DOHH2 (cell line): ENCODE data around the gene CATSPERE.

ENCODE experiments used
- H3F3A ChIP-seq: fragments of 200-600 bp; sonication (generic), shearing (Covaris generic); 2 replicates; pipeline ENCODE4 v1.6.0; 2016; ENCODE audit warnings: antibody characterized with exemption, mild to moderate bottlenecking; ENCODE audit not compliant: control insufficient read depth, insufficient read depth
- H3K27ac ChIP-seq: fragments of 200-600 bp; sonication (generic); 2 replicates; pipeline ENCODE4 v1.5.1; 2014; ENCODE audit warnings: low read depth, mild to moderate bottlenecking, low read length, moderate library complexity
- H3K27me3 ChIP-seq: fragments of 200-600 bp; sonication (generic); 2 replicates; pipeline ENCODE4 v1.6.1; 2014; ENCODE audit warnings: mild to moderate bottlenecking, low read length, mixed read lengths; ENCODE audit not compliant: control insufficient read depth
- H3K36me3 ChIP-seq: fragments of 200-600 bp; sonication (generic); 2 replicates; pipeline ENCODE4 v1.6.1; 2014; ENCODE audit warnings: mild to moderate bottlenecking, low read length, moderate library complexity, mixed read lengths; ENCODE audit not compliant: control insufficient read depth
- H3K4me1 ChIP-seq: fragments of 200-600 bp; sonication (generic); 2 replicates; pipeline ENCODE4 v1.6.1; 2014; ENCODE audit warnings: mild to moderate bottlenecking, low read length, mixed read lengths; ENCODE audit not compliant: control insufficient read depth
- H3K4me2 ChIP-seq: fragments of 200-600 bp; sonication (generic); 2 replicates; pipeline ENCODE4 v1.6.0; 2014; ENCODE audit warnings: mild to moderate bottlenecking, low read length, moderate library complexity
- H3K4me3 ChIP-seq: fragments of 200-600 bp; sonication (generic); 2 replicates; pipeline ENCODE4 v1.5.1; 2014; ENCODE audit warnings: mild to moderate bottlenecking, low read length, mixed read lengths
- H3K79me2 ChIP-seq: fragments of 200-600 bp; sonication (generic); 2 replicates; pipeline ENCODE4 v1.6.1; 2014; ENCODE audit warnings: mild to moderate bottlenecking, low read length, mixed read lengths; ENCODE audit not compliant: control insufficient read depth
- H3K9me2 ChIP-seq: fragments of 200-600 bp; sonication (generic); replicated peaks from 2 replicates; pipeline ENCODE4 v1.6.1; 2014; ENCODE audit warnings: mild to moderate bottlenecking, low read length, mixed read lengths; ENCODE audit not compliant: control insufficient read depth
- H3K9me3 ChIP-seq: fragments of 200-600 bp; sonication (generic); 2 replicates; pipeline ENCODE4 v1.6.1; 2014; ENCODE audit warnings: antibody characterized with exemption, low read length, mixed read lengths; ENCODE audit not compliant: control insufficient read depth, insufficient read depth
- H4K20me1 ChIP-seq: fragments of 200-600 bp; sonication (generic); 2 replicates; pipeline ENCODE4 v1.6.0; 2014; ENCODE audit warnings: low read depth, mild to moderate bottlenecking, antibody characterized with exemption, low read length, moderate library complexity; ENCODE audit not compliant: control insufficient read depth, insufficient read depth
- CTCF ChIP-seq: fragments of 200-600 bp; sonication (generic); IDR thresholded peaks from one replicate; pipeline ENCODE4 v1.5.1; 2014; ENCODE audit warnings: antibody characterized with exemption, mild to moderate bottlenecking, low read depth, low read length; ENCODE audit not compliant: poor library complexity, severe bottlenecking
- EZH2phosphoT487 ChIP-seq: fragments of 200-600 bp; sonication (generic); IDR thresholded peaks from 2 replicates; pipeline ENCODE4 v1.6.1; 2017; ENCODE audit warnings: borderline replicate concordance, mild to moderate bottlenecking, antibody characterized with exemption, low read length, moderate library complexity, mixed read lengths

CATSPERE gene

DNA sequence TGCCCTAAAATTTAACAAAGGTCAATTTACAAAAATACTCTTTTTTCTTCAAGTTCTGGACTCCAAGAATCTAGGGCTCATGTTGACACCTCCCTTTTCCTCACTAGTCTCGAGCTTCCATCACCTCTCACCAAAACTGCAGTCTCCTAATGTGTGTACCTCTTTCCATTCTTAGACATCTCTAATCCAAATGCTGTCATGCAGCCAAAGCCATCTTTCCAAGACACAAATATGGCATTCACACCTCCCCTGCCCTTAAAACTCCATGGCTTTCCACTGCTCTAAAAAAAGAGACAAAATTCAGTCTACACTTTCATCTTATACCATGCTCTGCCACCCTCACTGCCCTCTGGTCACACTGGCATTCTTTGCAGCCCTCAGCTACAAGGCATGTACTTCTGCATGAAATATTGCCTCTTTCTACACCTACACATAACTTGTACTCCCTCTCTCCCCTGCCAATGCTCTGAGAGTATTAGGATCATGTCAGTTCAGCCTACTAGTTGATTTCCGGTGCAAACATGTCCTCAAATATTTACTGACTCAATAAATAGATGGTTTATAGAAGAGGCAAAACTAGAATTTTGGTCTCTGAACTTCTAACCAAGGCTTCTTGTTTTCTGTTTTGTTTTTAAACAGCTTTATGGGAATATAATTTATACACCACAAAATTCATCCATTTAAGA lies 36.3 kb upstream of the CATSPERE start:
- no peaks in the 10 kb centered on the region for H4K20me1 ChIP-seq
- H3K9me3 ChIP-seq: no peaks in the 10 kb centered on the region
- no peaks in the 10 kb centered on the region for H3K9me2 ChIP-seq
- H3K36me3 ChIP-seq: peaks cover 73% of the 10 kb centered on the region
- no peak overlapping the region for H3K27ac ChIP-seq
- no peak overlapping the region for H3K4me2 ChIP-seq
- H3F3A ChIP-seq: no peaks in the 10 kb centered on the region
- no peak overlapping the region for H3K4me3 ChIP-seq
- peaks cover 2% of the 10 kb centered on the region; the same call in 1 of the 2 replicates for H3K79me2 ChIP-seq
- TF ChIP-seq EZH2phosphoT487 (no peak), CTCF (no peak)
- H3K27me3 ChIP-seq: no peaks in the 10 kb centered on the region
- no peaks in the 10 kb centered on the region for H3K4me1 ChIP-seq

DNA sequence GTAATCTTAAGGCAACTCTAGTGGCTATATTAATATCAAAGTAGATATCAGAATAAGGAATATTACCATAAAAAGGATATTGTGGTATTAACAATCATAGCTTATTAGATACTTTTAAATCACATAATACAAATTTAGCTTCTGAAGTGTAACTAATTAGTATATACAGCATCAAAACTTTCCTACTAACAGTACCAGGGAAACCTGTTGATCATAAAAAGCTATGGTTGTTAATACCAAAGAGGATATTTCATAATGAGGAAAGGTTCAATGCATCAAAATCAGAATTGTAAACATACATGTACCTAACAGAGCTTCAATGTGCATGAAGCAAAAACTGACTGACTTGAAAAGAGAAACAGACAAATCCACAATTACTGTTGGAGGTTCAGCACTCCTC lies 33.4 kb upstream of the CATSPERE start:
- H3K27ac ChIP-seq: no peak overlapping the region
- H3K4me2 ChIP-seq: no peak overlapping the region
- no peaks in the 10 kb centered on the region for H3K4me1 ChIP-seq
- H3K9me2 ChIP-seq: no peaks in the 10 kb centered on the region
- H3K36me3 ChIP-seq: peaks cover 68% of the 10 kb centered on the region
- TF ChIP-seq CTCF (no peak), EZH2phosphoT487 (no peak)
- H3F3A ChIP-seq: no peaks in the 10 kb centered on the region
- H4K20me1 ChIP-seq: no peaks in the 10 kb centered on the region
- no peaks in the 10 kb centered on the region for H3K27me3 ChIP-seq
- H3K79me2 ChIP-seq: peaks cover 2% of the 10 kb centered on the region; the same call in 1 of the 2 replicates
- H3K4me3 ChIP-seq: no peak overlapping the region
- no peaks in the 10 kb centered on the region for H3K9me3 ChIP-seq

DNA sequence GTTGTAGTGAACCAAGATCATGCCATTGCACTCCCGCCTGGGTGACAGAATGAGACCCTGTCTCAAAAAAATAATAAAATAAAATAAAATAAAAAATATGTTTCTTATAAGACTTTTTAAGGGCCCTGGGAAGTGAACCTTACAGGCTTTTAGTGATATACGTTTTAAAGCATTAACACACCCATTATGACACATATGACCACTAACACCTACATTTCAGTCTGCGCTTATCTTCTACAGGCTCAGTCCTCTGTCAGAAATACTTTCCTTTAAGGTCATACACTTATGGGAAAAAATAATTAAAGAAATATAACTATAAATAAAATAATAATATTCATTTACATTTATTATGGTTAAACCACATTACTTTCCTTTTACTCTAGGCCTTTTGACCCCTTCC lies 31.3 kb upstream of the CATSPERE start:
- H4K20me1 ChIP-seq: no peaks in the 10 kb centered on the region
- peaks cover 66% of the 10 kb centered on the region for H3K36me3 ChIP-seq
- no peaks in the 10 kb centered on the region for H3K9me3 ChIP-seq
- H3K4me1 ChIP-seq: no peaks in the 10 kb centered on the region
- no peaks in the 10 kb centered on the region for H3F3A ChIP-seq
- no peak overlapping the region for H3K4me3 ChIP-seq
- TF ChIP-seq EZH2phosphoT487 (no peak), CTCF (no peak)
- H3K27me3 ChIP-seq: no peaks in the 10 kb centered on the region
- H3K9me2 ChIP-seq: no peaks in the 10 kb centered on the region
- H3K4me2 ChIP-seq: no peak overlapping the region
- peaks cover 2% of the 10 kb centered on the region; the same call in 1 of the 2 replicates for H3K79me2 ChIP-seq
- H3K27ac ChIP-seq: no peak overlapping the region
